ENCODE measurements around the gene COTL1. TPM values are rescaled to one million over a fixed set of nuclear protein-coding genes. Genes with fewer than 3 reads are reported as not detected.

COTL1 gene
- total RNA-seq, result 35.3 and 43.4 TPM in 2 replicates

GRCh38 chr16:84617791-84618580 is at the start of gene COTL1:
Gene COTL1, minus strand, starts transcription at chr16:84618078. Its CDS starts 164 bp downstream, at chr16:84617914.
- Histone ChIP-seq H3K4me3 (ENCODE audit: low read depth, low read length) (peak within 1 kb of the TSS; percentile 79), H3K27me3 (ENCODE audit: control insufficient read depth, insufficient read depth, low read length) (no peaks in the 10 kb centered on the region), H3K36me3 (ENCODE audit: control insufficient read depth, insufficient read depth, low read length) (peaks cover 9% of the 10 kb centered on the region)
- no peak for FAIRE-seq
- no peak for TF ChIP-seq CTCF (IDR thresholded peaks at IDR 0.05; ENCODE audit: insufficient read depth, low read length, severe bottlenecking)
- peak; percentile 87 for DNase-seq (ENCODE audit: low read depth)

- DNase-seq (ENCODE audit: low read depth) (no peak), FAIRE-seq (no peak)
- Histone ChIP-seq H3K36me3 (ENCODE audit: control insufficient read depth, insufficient read depth, low read length) (peaks cover 20% of the 10 kb centered on the region), H3K27me3 (ENCODE audit: control insufficient read depth, insufficient read depth, low read length) (no peaks in the 10 kb centered on the region), H3K4me3 (ENCODE audit: low read depth, low read length) (no peak overlapping the region)
- no peak for TF ChIP-seq CTCF (IDR thresholded peaks at IDR 0.05; ENCODE audit: insufficient read depth, low read length, severe bottlenecking)
Observed at GRCh38 chr16:84665843-84666242, 48.0 kb upstream of the COTL1 start.

GRCh38 chr16:84665359-84665758 is 47.5 kb upstream of the COTL1 start:
- Histone ChIP-seq H3K27me3 (ENCODE audit: control insufficient read depth, insufficient read depth, low read length) (no peaks in the 10 kb centered on the region), H3K36me3 (ENCODE audit: control insufficient read depth, insufficient read depth, low read length) (peaks cover 20% of the 10 kb centered on the region), H3K4me3 (ENCODE audit: low read depth, low read length) (no peak overlapping the region)
- no peak for FAIRE-seq
- no peak for DNase-seq (ENCODE audit: low read depth)
- TF ChIP-seq CTCF (IDR thresholded peaks at IDR 0.05; ENCODE audit: insufficient read depth, low read length, severe bottlenecking), result no peak

- Histone ChIP-seq H3K36me3 (ENCODE audit: control insufficient read depth, insufficient read depth, low read length) (peaks cover 31% of the 10 kb centered on the region), H3K27me3 (ENCODE audit: control insufficient read depth, insufficient read depth, low read length) (no peaks in the 10 kb centered on the region), H3K4me3 (ENCODE audit: low read depth, low read length) (no peak overlapping the region)
- FAIRE-seq (peak; percentile 50), DNase-seq (ENCODE audit: low read depth) (no peak)
- no peak for TF ChIP-seq CTCF (IDR thresholded peaks at IDR 0.05; ENCODE audit: insufficient read depth, low read length, severe bottlenecking)
Observed at GRCh38 chr16:84663433-84664101, 45.7 kb upstream of the COTL1 start.

- no peak for FAIRE-seq
- peaks cover 37% of the 10 kb centered on the region for H3K36me3 ChIP-seq (ENCODE audit: control insufficient read depth, insufficient read depth, low read length)
- TF ChIP-seq CTCF (IDR thresholded peaks at IDR 0.05; ENCODE audit: insufficient read depth, low read length, severe bottlenecking), result no peak
- DNase-seq (ENCODE audit: low read depth), result no peak
- H3K27me3 ChIP-seq (ENCODE audit: control insufficient read depth, insufficient read depth, low read length), result no peaks in the 10 kb centered on the region
- no peak overlapping the region for H3K4me3 ChIP-seq (ENCODE audit: low read depth, low read length)
Observed at GRCh38 chr16:84662471-84662870, 44.6 kb upstream of the COTL1 start.

Data from bronchial epithelial cell (primary cell).